ENCODE data around the gene NRN1. TPM values are rescaled to one million over a fixed set of nuclear protein-coding genes. Genes with fewer than 3 reads are reported as not detected.

NRN1 gene
- total and polyA plus RNA-seq, 10 of the 15 experiments (the other 5 are each of a cell fraction or from before 2014, with no cell fraction given), result 0.13 to 22.6 (median 0.23) TPM; not detected in 1

DNA sequence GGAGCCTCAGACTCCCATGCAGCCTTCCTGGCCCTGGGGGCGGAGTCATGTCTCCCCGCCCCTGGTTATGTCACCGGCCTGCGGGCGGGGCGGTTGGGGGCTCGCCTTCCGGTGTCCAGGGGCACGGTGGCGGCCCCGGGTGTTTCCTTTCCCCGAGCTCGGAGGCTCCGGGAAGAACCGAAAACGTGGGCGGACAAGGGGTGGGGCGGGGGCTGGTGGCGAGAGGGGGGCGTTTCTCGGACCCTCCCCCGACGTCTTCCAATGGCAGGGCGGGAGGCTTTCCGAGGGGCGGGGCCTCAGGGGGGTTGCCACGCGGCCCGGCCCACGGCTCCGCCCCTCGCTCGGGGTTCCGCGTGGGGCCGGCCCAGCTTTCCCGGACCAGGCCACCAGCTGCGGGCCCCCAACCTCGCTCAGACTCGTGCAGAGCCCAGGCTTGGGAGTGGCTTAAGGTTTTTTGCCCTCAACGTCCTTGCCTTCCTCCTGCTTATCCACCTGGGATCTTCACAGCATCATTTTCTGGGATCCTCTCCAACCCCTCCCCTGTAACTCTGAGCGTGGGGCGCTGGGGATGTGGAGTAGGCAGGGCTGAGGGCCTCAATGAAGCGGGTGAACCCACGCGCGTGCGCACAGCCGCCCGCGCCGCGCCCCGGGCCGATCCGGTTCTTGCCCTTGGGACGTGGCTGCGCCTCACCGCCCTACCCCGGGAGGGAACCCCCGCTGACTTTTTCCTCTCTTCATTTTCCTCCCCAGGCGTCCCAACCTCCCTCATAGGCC, 2.1 kb upstream of the NRN1 start (continued):
- TF ChIP-seq, protein P1, sequence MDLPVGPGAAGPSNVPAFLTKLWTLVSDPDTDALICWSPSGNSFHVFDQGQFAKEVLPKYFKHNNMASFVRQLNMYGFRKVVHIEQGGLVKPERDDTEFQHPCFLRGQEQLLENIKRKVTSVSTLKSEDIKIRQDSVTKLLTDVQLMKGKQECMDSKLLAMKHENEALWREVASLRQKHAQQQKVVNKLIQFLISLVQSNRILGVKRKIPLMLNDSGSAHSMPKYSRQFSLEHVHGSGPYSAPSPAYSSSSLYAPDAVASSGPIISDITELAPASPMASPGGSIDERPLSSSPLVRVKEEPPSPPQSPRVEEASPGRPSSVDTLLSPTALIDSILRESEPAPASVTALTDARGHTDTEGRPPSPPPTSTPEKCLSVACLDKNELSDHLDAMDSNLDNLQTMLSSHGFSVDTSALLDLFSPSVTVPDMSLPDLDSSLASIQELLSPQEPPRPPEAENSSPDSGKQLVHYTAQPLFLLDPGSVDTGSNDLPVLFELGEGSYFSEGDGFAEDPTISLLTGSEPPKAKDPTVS (IDR thresholded peaks at IDR 0.05; ENCODE audit: low read depth, low read length), result no peak
- TF ChIP-seq ETV6 (conservative IDR thresholded peaks at IDR 0.05 in 1 of 2, IDR thresholded peaks at IDR 0.05 in 1 of 2; ENCODE audit: borderline replicate concordance in 1 of 2, low read depth in 1 of 2), result no peak
- no peak for TF ChIP-seq TCF7 (IDR thresholded peaks at IDR 0.05; ENCODE audit: borderline replicate concordance)
- no peak for TF ChIP-seq NFYA (IDR thresholded peaks at IDR 0.05; ENCODE audit: borderline replicate concordance, low read depth, low read length)
- TF ChIP-seq SMARCA5 (IDR thresholded peaks at IDR 0.05), result peak; percentile 57; the same call in 1 of the 2 replicates
- TF ChIP-seq ZNF217 (IDR thresholded peaks at IDR 0.05), result no peak
- TF ChIP-seq RB1 (IDR thresholded peaks at IDR 0.05; ENCODE audit: borderline replicate concordance), result no peak
- TF ChIP-seq CEBPB (IDR thresholded peaks at IDR 0.05; ENCODE audit: borderline replicate concordance in 1 of 2, low read depth in 2 of 2, low read length in 2 of 2), result no peak
- no peak for TF ChIP-seq ESRRA (IDR thresholded peaks at IDR 0.05; ENCODE audit: low read length)
- TF ChIP-seq BHLHE40 (IDR thresholded peaks at IDR 0.05; ENCODE audit: borderline replicate concordance in 1 of 2, low read depth in 2 of 2, low read length in 1 of 2), result peak in 1 of 2 experiments; percentile 10; a peak in 1 of 4 replicates
- TF ChIP-seq SMC3 (IDR thresholded peaks at IDR 0.05; ENCODE audit: borderline replicate concordance, low read length), result no peak
- TF ChIP-seq TAF1 (IDR thresholded peaks at IDR 0.05; ENCODE audit: borderline replicate concordance, low read depth, low read length), result no peak
- TF ChIP-seq, protein P2, sequence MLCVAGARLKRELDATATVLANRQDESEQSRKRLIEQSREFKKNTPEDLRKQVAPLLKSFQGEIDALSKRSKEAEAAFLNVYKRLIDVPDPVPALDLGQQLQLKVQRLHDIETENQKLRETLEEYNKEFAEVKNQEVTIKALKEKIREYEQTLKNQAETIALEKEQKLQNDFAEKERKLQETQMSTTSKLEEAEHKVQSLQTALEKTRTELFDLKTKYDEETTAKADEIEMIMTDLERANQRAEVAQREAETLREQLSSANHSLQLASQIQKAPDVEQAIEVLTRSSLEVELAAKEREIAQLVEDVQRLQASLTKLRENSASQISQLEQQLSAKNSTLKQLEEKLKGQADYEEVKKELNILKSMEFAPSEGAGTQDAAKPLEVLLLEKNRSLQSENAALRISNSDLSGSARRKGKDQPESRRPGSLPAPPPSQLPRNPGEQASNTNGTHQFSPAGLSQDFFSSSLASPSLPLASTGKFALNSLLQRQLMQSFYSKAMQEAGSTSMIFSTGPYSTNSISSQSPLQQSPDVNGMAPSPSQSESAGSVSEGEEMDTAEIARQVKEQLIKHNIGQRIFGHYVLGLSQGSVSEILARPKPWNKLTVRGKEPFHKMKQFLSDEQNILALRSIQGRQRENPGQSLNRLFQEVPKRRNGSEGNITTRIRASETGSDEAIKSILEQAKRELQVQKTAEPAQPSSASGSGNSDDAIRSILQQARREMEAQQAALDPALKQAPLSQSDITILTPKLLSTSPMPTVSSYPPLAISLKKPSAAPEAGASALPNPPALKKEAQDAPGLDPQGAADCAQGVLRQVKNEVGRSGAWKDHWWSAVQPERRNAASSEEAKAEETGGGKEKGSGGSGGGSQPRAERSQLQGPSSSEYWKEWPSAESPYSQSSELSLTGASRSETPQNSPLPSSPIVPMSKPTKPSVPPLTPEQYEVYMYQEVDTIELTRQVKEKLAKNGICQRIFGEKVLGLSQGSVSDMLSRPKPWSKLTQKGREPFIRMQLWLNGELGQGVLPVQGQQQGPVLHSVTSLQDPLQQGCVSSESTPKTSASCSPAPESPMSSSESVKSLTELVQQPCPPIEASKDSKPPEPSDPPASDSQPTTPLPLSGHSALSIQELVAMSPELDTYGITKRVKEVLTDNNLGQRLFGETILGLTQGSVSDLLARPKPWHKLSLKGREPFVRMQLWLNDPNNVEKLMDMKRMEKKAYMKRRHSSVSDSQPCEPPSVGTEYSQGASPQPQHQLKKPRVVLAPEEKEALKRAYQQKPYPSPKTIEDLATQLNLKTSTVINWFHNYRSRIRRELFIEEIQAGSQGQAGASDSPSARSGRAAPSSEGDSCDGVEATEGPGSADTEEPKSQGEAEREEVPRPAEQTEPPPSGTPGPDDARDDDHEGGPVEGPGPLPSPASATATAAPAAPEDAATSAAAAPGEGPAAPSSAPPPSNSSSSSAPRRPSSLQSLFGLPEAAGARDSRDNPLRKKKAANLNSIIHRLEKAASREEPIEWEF (IDR thresholded peaks at IDR 0.05; ENCODE audit: insufficient replicate concordance, low read depth, low read length), result no peak
- TF ChIP-seq, protein P3, sequence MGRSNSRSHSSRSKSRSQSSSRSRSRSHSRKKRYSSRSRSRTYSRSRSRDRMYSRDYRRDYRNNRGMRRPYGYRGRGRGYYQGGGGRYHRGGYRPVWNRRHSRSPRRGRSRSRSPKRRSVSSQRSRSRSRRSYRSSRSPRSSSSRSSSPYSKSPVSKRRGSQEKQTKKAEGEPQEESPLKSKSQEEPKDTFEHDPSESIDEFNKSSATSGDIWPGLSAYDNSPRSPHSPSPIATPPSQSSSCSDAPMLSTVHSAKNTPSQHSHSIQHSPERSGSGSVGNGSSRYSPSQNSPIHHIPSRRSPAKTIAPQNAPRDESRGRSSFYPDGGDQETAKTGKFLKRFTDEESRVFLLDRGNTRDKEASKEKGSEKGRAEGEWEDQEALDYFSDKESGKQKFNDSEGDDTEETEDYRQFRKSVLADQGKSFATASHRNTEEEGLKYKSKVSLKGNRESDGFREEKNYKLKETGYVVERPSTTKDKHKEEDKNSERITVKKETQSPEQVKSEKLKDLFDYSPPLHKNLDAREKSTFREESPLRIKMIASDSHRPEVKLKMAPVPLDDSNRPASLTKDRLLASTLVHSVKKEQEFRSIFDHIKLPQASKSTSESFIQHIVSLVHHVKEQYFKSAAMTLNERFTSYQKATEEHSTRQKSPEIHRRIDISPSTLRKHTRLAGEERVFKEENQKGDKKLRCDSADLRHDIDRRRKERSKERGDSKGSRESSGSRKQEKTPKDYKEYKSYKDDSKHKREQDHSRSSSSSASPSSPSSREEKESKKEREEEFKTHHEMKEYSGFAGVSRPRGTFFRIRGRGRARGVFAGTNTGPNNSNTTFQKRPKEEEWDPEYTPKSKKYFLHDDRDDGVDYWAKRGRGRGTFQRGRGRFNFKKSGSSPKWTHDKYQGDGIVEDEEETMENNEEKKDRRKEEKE (IDR thresholded peaks at IDR 0.05), result no peak
- no peak for TF ChIP-seq RFX5 (IDR thresholded peaks at IDR 0.05; ENCODE audit: low read depth, low read length)
- no peak for TF ChIP-seq MXI1 (IDR thresholded peaks at IDR 0.05; ENCODE audit: low read depth, low read length)
- TF ChIP-seq MTA2 (IDR thresholded peaks at IDR 0.05; ENCODE audit: low read depth), result no peak
- no peak for TF ChIP-seq KAT2A (conservative IDR thresholded peaks at IDR 0.05; ENCODE audit: control insufficient read depth, low read depth, low read length)
- TF ChIP-seq CHD2 (IDR thresholded peaks at IDR 0.05; ENCODE audit: borderline replicate concordance, low read depth, low read length), result 0 out of 2 replicates have a peak, but pooled peaks have one; percentile 42
- peak; percentile 44; the same call in 1 of the 2 replicates for TF ChIP-seq NFYB (IDR thresholded peaks at IDR 0.05; ENCODE audit: insufficient read depth, low read depth, low read length)
